HEK293 (cell line): ENCODE results near the gene HTRA2.

Experiments used
- CTCF ChIA-PET: fragments of 350-600 bp; formaldehyde crosslinking; extraction: SDS; loops from one replicate; lab custom pipeline; 2021; ENCODE audit warnings: antibody characterized with exemption; lab: Yijun Ruan, JAX
- POLR2A ChIA-PET: fragments of 300-600 bp; formaldehyde crosslinking; extraction: SDS; loops from one replicate; lab custom pipeline; 2020; ENCODE audit warnings: antibody characterized with exemption, inconsistent platforms; lab: Yijun Ruan, JAX
- H3K27ac ChIP-seq: fragments of 200-500 bp; sonication (Bioruptor generic); 2 replicates; pipeline ENCODE4 v1.5.1; 2014; ENCODE audit warnings: low read depth, low read length, control low read depth, inconsistent platforms; ENCODE audit errors: extremely low read depth
- H3K36me3 ChIP-seq, 2 experiments: fragments of 200-500 bp in 1 of 2; sonication (Bioruptor generic) in 1 of 2; 1 replicate in 1 of 2; 2 replicates in 1 of 2; pipeline ENCODE4 v1.5.1; 2014 to 2017; ENCODE audit warnings: inconsistent platforms in 2 of 2, low read length in 2 of 2; ENCODE audit not compliant: control insufficient read depth in 2 of 2, insufficient read depth in 1 of 2
- H3K4me1 ChIP-seq: fragments of 200-500 bp; sonication (Bioruptor generic); 2 replicates; pipeline ENCODE4 v1.5.1; 2014; ENCODE audit warnings: mild to moderate bottlenecking, low read length, inconsistent platforms; ENCODE audit not compliant: control insufficient read depth, insufficient read depth
- H3K4me3 ChIP-seq: 2 replicates; pipeline ENCODE4 v1.5.1; 2011; ENCODE audit warnings: low read depth, mild to moderate bottlenecking, control low read depth, low read length, moderate library complexity
- H3K9me3 ChIP-seq: fragments of 200-500 bp; sonication (Bioruptor generic); 2 replicates; pipeline ENCODE4 v1.5.1; 2014; ENCODE audit warnings: low read depth, low read length, inconsistent platforms; ENCODE audit not compliant: control insufficient read depth, insufficient read depth
- PRDM10 ChIP-seq: fragments of 450-650 bp; formaldehyde crosslinking; IDR thresholded peaks from 2 replicates; pipeline ENCODE4 v1.5.1; 2016; ENCODE audit warnings: missing biosample characterization, missing genetic modification characterization
- REPIN1 ChIP-seq: fragments of 450-650 bp; formaldehyde crosslinking; IDR thresholded peaks from 2 replicates; pipeline ENCODE4 v1.5.1; 2017; ENCODE audit warnings: missing biosample characterization, missing genetic modification characterization, low read depth
- SP3 ChIP-seq: fragments of 450-650 bp; formaldehyde crosslinking; IDR thresholded peaks from 2 replicates; pipeline ENCODE4 v1.5.1; 2016; ENCODE audit warnings: missing biosample characterization, missing genetic modification characterization
- ZBTB11 ChIP-seq: fragments of 450-650 bp; formaldehyde crosslinking; conservative IDR thresholded peaks from 2 replicates; pipeline ENCODE4 v1.5.1; 2016; ENCODE audit warnings: low read depth, missing biosample characterization, missing genetic modification characterization
- ZEB2 ChIP-seq: fragments of 450-650 bp; formaldehyde crosslinking; IDR thresholded peaks from 2 replicates; pipeline ENCODE4 v1.5.1; 2016; ENCODE audit warnings: missing biosample characterization, missing genetic modification characterization
- ZNF146 ChIP-seq: fragments of 450-650 bp; formaldehyde crosslinking; IDR thresholded peaks from 2 replicates; pipeline ENCODE4 v1.5.1; 2016; ENCODE audit warnings: missing biosample characterization, missing genetic modification characterization
- ZNF214 ChIP-seq: fragments of 450-650 bp; formaldehyde crosslinking; IDR thresholded peaks from 2 replicates; pipeline ENCODE4 v1.5.1; 2017; ENCODE audit warnings: missing biosample characterization, mild to moderate bottlenecking, missing genetic modification characterization, borderline replicate concordance
- ZNF223 ChIP-seq: fragments of 450-650 bp; formaldehyde crosslinking; IDR thresholded peaks from 2 replicates; pipeline ENCODE4 v1.5.1; 2016; ENCODE audit warnings: missing biosample characterization, missing genetic modification characterization
- ZNF324 ChIP-seq: fragments of 450-650 bp; formaldehyde crosslinking; IDR thresholded peaks from 2 replicates; pipeline ENCODE4 v1.5.1; 2016; ENCODE audit warnings: missing biosample characterization, missing genetic modification characterization
- ZNF335 ChIP-seq: fragments of 450-650 bp; formaldehyde crosslinking; conservative IDR thresholded peaks from 2 replicates; pipeline ENCODE4 v1.5.1; 2016; ENCODE audit warnings: missing biosample characterization, missing genetic modification characterization
- ZNF350 ChIP-seq: fragments of 450-650 bp; formaldehyde crosslinking; IDR thresholded peaks from 2 replicates; pipeline ENCODE4 v1.5.0; 2017; ENCODE audit warnings: missing biosample characterization, mild to moderate bottlenecking, missing genetic modification characterization
- ZNF362 ChIP-seq: fragments of 450-650 bp; formaldehyde crosslinking; IDR thresholded peaks from 2 replicates; pipeline ENCODE4 v1.5.1; 2016; ENCODE audit warnings: missing biosample characterization, missing genetic modification characterization
- ZNF488 ChIP-seq: fragments of 450-650 bp; formaldehyde crosslinking; IDR thresholded peaks from 2 replicates; pipeline ENCODE4 v1.5.1; 2016; ENCODE audit warnings: missing biosample characterization, missing genetic modification characterization
- ZNF501 ChIP-seq: fragments of 450-650 bp; formaldehyde crosslinking; IDR thresholded peaks from 2 replicates; pipeline ENCODE4 v1.5.1; 2016; ENCODE audit warnings: missing biosample characterization, missing genetic modification characterization
- ZNF626 ChIP-seq: fragments of 450-650 bp; sonication (Bioruptor Pico); formaldehyde crosslinking; IDR thresholded peaks from 2 replicates; pipeline ENCODE4 v1.5.1; 2018; ENCODE audit warnings: missing biosample characterization, missing genetic modification characterization, inconsistent platforms

HTRA2 gene

GRCh38 chr2:74512744-74513604 lies 16.8 kb upstream of the HTRA2 start:
- TF ChIP-seq ZNF626 (tag by site-specific recombination) (no peak), ZNF488 (no peak), PRDM10 (tag by site-specific recombination) (no peak), ZNF214 (no peak), ZNF324 (tag by site-specific recombination) (no peak), ZEB2 (tag by site-specific recombination) (no peak), ZNF223 (tag by site-specific recombination) (no peak), SP3 (tag by site-specific recombination) (no peak), REPIN1 (tag by site-specific recombination) (no peak), ZNF146 (tag by site-specific recombination) (no peak), ZNF350 (tag by site-specific recombination) (no peak), ZNF501 (tag by site-specific recombination) (no peak), ZNF362 (tag by site-specific recombination) (no peak), ZBTB11 (tag by site-specific recombination) (no peak), ZNF335 (tag by site-specific recombination) (no peak)
- ChIA-PET CTCF (no interaction called here), POLR2A (no interaction called here)
- H3K36me3 ChIP-seq: no peaks in the 10 kb centered on the region
- H3K4me1 ChIP-seq: peaks cover 4% of the 10 kb centered on the region; the same call in 1 of the 2 replicates
- no peak overlapping the region for H3K4me3 ChIP-seq
- no peak overlapping the region for H3K27ac ChIP-seq
- H3K9me3 ChIP-seq: no peaks in the 10 kb centered on the region
